K562 (cell line): ENCODE data around the gene RBM17. TPM values are rescaled to one million over a fixed set of nuclear protein-coding genes. Genes with fewer than 3 reads are reported as not detected.

ENCODE experiments used
- CHD1 ChIP-seq: fragments of 200-600 bp; sonication (generic); IDR thresholded peaks from one replicate; pipeline ENCODE4 v1.6.1; 2012; ENCODE audit warnings: mild to moderate bottlenecking, moderate library complexity, low read length, inconsistent platforms
- CREB5 ChIP-seq: fragments of 250-450 bp; sonication (Bioruptor Pico); IDR thresholded peaks from 2 replicates; pipeline ENCODE4 v1.5.0; 2020; ENCODE audit warnings: mild to moderate bottlenecking
- ESRRB ChIP-seq: fragments of 250-450 bp; sonication (Bioruptor Pico); IDR thresholded peaks from 2 replicates; pipeline ENCODE4 v1.5.0; 2020; ENCODE audit warnings: mild to moderate bottlenecking, moderate library complexity, borderline replicate concordance
- MGA ChIP-seq: fragments of 450-650 bp; IDR thresholded peaks from 2 replicates; pipeline ENCODE4 v1.6.1; 2016; ENCODE audit warnings: mild to moderate bottlenecking, moderate library complexity
- RAD51 ChIP-seq: fragments of 450-650 bp; IDR thresholded peaks from 2 replicates; pipeline ENCODE4 v1.7.1; 2016; ENCODE audit warnings: low read depth, mild to moderate bottlenecking, borderline replicate concordance
- TAF9B ChIP-seq: fragments of 450-650 bp; IDR thresholded peaks from 2 replicates; pipeline ENCODE4 v1.6.1; 2018; ENCODE audit warnings: mild to moderate bottlenecking; ENCODE audit not compliant: partially characterized antibody
- USF2 ChIP-seq: sonication (generic); formaldehyde crosslinking; IDR thresholded peaks from 2 replicates; pipeline ENCODE4 v1.5.0; 2020; ENCODE audit warnings: missing genetic modification reagents
- polyA plus RNA-seq, 8 experiments: library from polyadenylated mRNA; depleted of rRNA in 4 of 8; stranded (reverse) in 5 of 8; unstranded in 3 of 8; fragments of >200 nt; fragmentation: Nextera tagmentation in 2 of 8; fragmentation: Illumina TruSeq in 1 of 8; extraction: Ambion mirVana in 2 of 8; extraction: Trizol in 1 of 8; gene quantifications; 2 replicates each; pipeline versions ENCODE4 v1.2.1 to v1.2.3, GENCODE V29; 2011 to 2014; ENCODE audit warnings: inconsistent platforms in 1 of 8, missing spikeins in 1 of 8
- total RNA-seq, 7 experiments: library from RNA; depleted of rRNA in 6 of 7; stranded (reverse); fragments of >200 nt in 6 of 7; fragmentation: Illumina TruSeq in 2 of 7; extraction: Trizol in 2 of 7; gene quantifications; 2 replicates each; pipeline versions ENCODE4 v1.2.1 to v1.2.3, GENCODE V29; 2011 to 2021; ENCODE audit warnings: low replicate concordance in 1 of 7

Gene RBM17
- total and polyA plus RNA-seq, 9 of the 15 experiments (the other 6 are each of a cell fraction or from before 2014, with no cell fraction given): 23.6 to 217 (median 124) TPM

- TF ChIP-seq RAD51: peak; percentile 35; the same call in 1 of the 2 replicates
- peak; percentile 98 for TF ChIP-seq MGA
- peak; percentile 63 for TF ChIP-seq USF2 (CRISPR knock-in tag)
- TF ChIP-seq TAF9B: no peak
- TF ChIP-seq CREB5 (CRISPR knock-in tag): no peak
- TF ChIP-seq CHD1: peak; percentile 73
- no peak for TF ChIP-seq ESRRB (CRISPR knock-in tag)
Observed at GRCh38 chr10:6145166-6145987, 56.5 kb downstream of the RBM17 start (continued).
